Ishikawa (cell line): ENCODE data around the gene TBPL2.
A peak's percentile ranks its signal among the peaks of the same experiment; 100 is the strongest.

Experiments
- CEBPB ChIP-seq: IDR thresholded peaks from 2 replicates; pipeline ENCODE4 v1.6.1; 2012
- CREB1 ChIP-seq: IDR thresholded peaks from 2 replicates; pipeline ENCODE4 v1.6.1; 2012; ENCODE audit warnings: low read depth
- EGR1 ChIP-seq: IDR thresholded peaks from 2 replicates; pipeline ENCODE4 v1.6.1; 2012
- EP300 ChIP-seq: IDR thresholded peaks from 2 replicates; pipeline ENCODE4 v1.6.1; 2012; ENCODE audit warnings: borderline replicate concordance
- FOXM1 ChIP-seq: IDR thresholded peaks from 2 replicates; pipeline ENCODE4 v1.6.1; 2012; ENCODE audit warnings: low read depth, borderline replicate concordance
- NFIC ChIP-seq: IDR thresholded peaks from 2 replicates; pipeline ENCODE4 v1.6.1; 2012
- RAD21 ChIP-seq: IDR thresholded peaks from 2 replicates; pipeline ENCODE4 v1.6.1; 2012; ENCODE audit warnings: low read depth
- REST ChIP-seq: IDR thresholded peaks from 2 replicates; pipeline ENCODE4 v1.6.1; 2012; ENCODE audit warnings: low read depth, mild to moderate bottlenecking
- TAF1 ChIP-seq: IDR thresholded peaks from 2 replicates; pipeline ENCODE4 v1.6.1; 2012; ENCODE audit warnings: low read depth, mild to moderate bottlenecking
- TCF12 ChIP-seq: IDR thresholded peaks from 2 replicates; pipeline ENCODE4 v1.6.1; 2012; ENCODE audit warnings: low read depth
- TEAD4 ChIP-seq: IDR thresholded peaks from 2 replicates; pipeline ENCODE4 v1.6.1; 2012
- YY1 ChIP-seq: IDR thresholded peaks from 2 replicates; pipeline ENCODE4 v1.6.1; 2012; ENCODE audit warnings: low read depth
- ZBTB7A ChIP-seq: IDR thresholded peaks from 2 replicates; pipeline ENCODE4 v1.6.1; 2012; ENCODE audit warnings: low read depth
- TF ChIP-seq, protein P1 (sequence below): IDR thresholded peaks from 2 replicates; pipeline ENCODE4 v1.6.1; 2012
- TF ChIP-seq, protein P2 (sequence below): IDR thresholded peaks from 2 replicates; pipeline ENCODE4 v1.6.1; 2012

The TBPL2 gene

GRCh38 chr14:55451950-55452349 is 11.5 kb upstream of the TBPL2 start:
- TF ChIP-seq NFIC (no peak), EP300 (no peak), TAF1 (no peak), ZBTB7A (no peak), EGR1 (no peak), TCF12 (no peak), FOXM1 (no peak)
- TF ChIP-seq, protein P1, sequence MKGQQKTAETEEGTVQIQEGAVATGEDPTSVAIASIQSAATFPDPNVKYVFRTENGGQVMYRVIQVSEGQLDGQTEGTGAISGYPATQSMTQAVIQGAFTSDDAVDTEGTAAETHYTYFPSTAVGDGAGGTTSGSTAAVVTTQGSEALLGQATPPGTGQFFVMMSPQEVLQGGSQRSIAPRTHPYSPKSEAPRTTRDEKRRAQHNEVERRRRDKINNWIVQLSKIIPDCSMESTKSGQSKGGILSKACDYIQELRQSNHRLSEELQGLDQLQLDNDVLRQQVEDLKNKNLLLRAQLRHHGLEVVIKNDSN = no peak

- TF ChIP-seq RAD21 (no peak), YY1 (no peak), FOXM1 (peak; percentile 32; the same call in 1 of the 2 replicates), REST (no peak), EP300 (peak; percentile 68; the same call in 1 of the 2 replicates), TCF12 (peak; percentile 38; the same call in 1 of the 2 replicates), NFIC (peak; percentile 93)
- TF ChIP-seq, protein P2, sequence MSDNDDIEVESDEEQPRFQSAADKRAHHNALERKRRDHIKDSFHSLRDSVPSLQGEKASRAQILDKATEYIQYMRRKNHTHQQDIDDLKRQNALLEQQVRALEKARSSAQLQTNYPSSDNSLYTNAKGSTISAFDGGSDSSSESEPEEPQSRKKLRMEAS = peak; percentile 89
These were observed 11.0 kb upstream of the TBPL2 start for GRCh38 chr14:55451398-55451797.

- TF ChIP-seq CREB1 = no peak
- no peak for TF ChIP-seq RAD21
These were observed 10.6 kb upstream of the TBPL2 start for GRCh38 chr14:55450987-55451386.

- TF ChIP-seq EP300 = no peak
- TF ChIP-seq EGR1 = no peak
- TF ChIP-seq NFIC = no peak
- TF ChIP-seq TCF12 = no peak
- TF ChIP-seq CREB1 = no peak
These were observed 10.1 kb upstream of the TBPL2 start for GRCh38 chr14:55450539-55450938.

DNA sequence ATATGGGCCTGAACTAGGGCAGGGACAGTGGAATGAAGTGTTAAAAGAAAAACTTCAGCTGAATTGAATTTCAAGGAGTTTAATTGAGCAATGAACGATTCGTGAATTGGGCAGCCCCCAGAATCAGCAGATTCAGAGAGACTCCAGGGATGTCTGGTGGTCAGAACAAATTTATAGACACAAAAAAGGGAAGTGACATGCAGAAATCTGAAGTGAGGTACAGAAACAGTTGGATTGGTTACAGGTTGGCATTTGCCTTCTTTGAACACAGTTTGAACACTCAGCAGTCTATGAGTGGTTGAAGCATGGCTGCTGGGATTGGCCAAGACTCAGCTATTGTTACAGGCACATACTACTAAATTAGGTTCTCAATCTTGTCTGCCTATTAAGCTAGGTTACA is 9.7 kb upstream of the TBPL2 start:
- TF ChIP-seq CEBPB (no peak), ZBTB7A (no peak), REST (no peak), TEAD4 (no peak)

GRCh38 chr14:55449116-55449515 is 8.7 kb upstream of the TBPL2 start:
- TF ChIP-seq CEBPB (no peak), FOXM1 (no peak), TAF1 (no peak), REST (no peak), CREB1 (no peak), EP300 (no peak), TCF12 (no peak), NFIC (no peak), YY1 (no peak), TEAD4 (no peak)
- TF ChIP-seq, protein P2 = no peak
- TF ChIP-seq, protein P1 = no peak
